ENCODE results near the gene SARM1.
A peak's percentile ranks its signal among the peaks of the same experiment; 100 is the strongest.

Gene SARM1

DNA sequence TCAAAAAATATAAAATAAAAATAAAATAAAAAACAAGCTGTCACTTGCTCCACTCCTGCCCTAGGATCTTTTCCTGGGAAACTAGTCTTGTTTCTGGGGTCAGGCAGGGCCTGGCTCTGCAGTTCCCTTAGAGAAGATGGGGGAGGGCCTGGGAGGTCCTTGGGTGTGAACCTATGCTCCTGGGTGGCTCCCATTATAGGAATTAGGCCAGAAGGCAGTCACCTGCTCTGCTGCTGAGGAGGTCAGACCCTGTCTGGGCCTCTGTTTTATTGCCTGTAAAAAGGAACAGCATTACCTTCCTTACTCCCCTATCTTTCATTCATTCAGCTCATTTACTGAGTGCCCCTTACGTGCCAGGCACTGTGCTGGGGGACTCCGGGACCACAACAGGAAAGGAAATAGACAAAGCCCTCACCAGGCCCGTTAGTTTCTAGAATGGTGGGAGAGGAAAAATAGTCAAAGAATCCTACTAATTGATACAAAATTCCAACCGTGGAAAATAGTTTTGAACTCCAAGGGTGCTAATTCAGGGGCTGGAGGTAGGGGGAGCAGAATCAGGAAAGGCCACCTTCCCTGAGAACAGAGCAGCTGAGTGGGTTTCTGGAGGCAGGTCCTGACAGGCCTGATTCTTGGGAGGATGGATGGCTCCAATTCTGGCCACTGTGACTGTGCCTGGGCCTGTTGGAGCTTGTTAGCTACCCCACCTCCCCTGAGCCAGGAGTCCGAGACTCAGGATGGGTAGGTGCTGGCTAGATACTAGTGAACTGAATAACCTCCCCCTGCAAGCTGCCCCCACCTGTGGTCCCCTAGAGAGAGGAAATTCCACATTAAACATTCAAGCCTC lies 35.9 kb downstream of the SARM1 start:
- ATAC-seq (ENCODE audit: low read depth) (peak; percentile 86), DNase-seq (ENCODE audit: low spot score) (peak; percentile 95)
- peaks cover 29% of the 10 kb centered on the region for H3K4me1 ChIP-seq (ENCODE audit: insufficient read depth, poor library complexity, severe bottlenecking)

DNA sequence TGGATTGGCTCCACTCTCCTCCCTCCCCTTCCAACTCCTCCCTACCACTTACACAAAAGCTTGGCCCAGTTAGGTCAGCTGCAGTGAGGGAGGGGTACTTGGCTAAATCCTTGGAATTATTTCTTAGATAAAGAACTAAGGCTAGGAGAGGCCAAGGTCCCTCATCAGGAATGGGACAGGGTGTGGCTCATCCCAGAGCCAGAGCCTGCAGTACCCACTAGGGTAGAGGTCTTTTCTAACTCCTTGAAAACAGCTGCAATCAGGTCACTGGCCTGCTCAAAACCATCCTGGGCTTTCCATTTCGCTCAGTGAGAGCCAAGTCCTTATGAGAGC lies 36.4 kb downstream of the SARM1 start:
- peak overlapping the region; percentile 82 for H3K27ac ChIP-seq (ENCODE audit: poor library complexity, severe bottlenecking)
- no peak overlapping the region for H3K4me3 ChIP-seq (ENCODE audit: severe bottlenecking)
- peaks cover 29% of the 10 kb centered on the region for H3K4me1 ChIP-seq (ENCODE audit: insufficient read depth, poor library complexity, severe bottlenecking)
- TF ChIP-seq, protein P1, sequence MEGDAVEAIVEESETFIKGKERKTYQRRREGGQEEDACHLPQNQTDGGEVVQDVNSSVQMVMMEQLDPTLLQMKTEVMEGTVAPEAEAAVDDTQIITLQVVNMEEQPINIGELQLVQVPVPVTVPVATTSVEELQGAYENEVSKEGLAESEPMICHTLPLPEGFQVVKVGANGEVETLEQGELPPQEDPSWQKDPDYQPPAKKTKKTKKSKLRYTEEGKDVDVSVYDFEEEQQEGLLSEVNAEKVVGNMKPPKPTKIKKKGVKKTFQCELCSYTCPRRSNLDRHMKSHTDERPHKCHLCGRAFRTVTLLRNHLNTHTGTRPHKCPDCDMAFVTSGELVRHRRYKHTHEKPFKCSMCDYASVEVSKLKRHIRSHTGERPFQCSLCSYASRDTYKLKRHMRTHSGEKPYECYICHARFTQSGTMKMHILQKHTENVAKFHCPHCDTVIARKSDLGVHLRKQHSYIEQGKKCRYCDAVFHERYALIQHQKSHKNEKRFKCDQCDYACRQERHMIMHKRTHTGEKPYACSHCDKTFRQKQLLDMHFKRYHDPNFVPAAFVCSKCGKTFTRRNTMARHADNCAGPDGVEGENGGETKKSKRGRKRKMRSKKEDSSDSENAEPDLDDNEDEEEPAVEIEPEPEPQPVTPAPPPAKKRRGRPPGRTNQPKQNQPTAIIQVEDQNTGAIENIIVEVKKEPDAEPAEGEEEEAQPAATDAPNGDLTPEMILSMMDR (IDR thresholded peaks at IDR 0.05; ENCODE audit: poor library complexity, severe bottlenecking) = no peak
- no peaks in the 10 kb centered on the region for H3K9me3 ChIP-seq (ENCODE audit: severe bottlenecking)
- ATAC-seq (ENCODE audit: low read depth) (no peak; the same call in 2 of the 3 replicates), DNase-seq (ENCODE audit: low spot score) (no peak)
- peaks cover 21% of the 10 kb centered on the region for H3K36me3 ChIP-seq (ENCODE audit: low read depth)
- no peaks in the 10 kb centered on the region for H3K27me3 ChIP-seq (ENCODE audit: insufficient read depth, poor library complexity, severe bottlenecking)

More for the DNA sequence above, 35.9 kb downstream of the SARM1 start:
- H3K4me3 ChIP-seq (ENCODE audit: severe bottlenecking) = no peak overlapping the region
- H3K9me3 ChIP-seq (ENCODE audit: severe bottlenecking) = no peaks in the 10 kb centered on the region
- peaks cover 27% of the 10 kb centered on the region for H3K36me3 ChIP-seq (ENCODE audit: low read depth)
- TF ChIP-seq, protein P1 (IDR thresholded peaks at IDR 0.05; ENCODE audit: poor library complexity, severe bottlenecking) = peak; percentile 61
- H3K27ac ChIP-seq (ENCODE audit: poor library complexity, severe bottlenecking) = peak overlapping the region; percentile 82
- H3K27me3 ChIP-seq (ENCODE audit: insufficient read depth, poor library complexity, severe bottlenecking) = no peaks in the 10 kb centered on the region

DNA sequence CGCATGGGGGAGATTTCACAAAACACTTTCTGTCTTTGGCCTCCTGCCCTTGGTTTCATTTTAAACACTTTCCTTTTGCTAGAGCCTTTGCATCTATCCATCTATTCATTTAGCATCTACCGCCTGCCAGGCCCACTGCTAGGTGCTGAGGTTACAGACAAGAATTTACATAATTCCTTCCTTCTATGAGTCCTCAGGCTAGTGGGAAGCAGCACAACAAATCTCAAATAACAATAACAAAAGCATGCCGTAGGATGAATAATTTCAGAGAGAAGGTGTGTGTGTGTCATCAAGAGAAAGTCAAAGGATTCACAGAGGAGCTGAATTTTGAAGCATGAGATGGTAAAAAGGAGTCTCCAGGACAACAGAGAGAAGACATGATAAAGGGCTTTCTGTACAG lies 40.6 kb downstream of the SARM1 start:
- H3K9me3 ChIP-seq (ENCODE audit: severe bottlenecking) = no peaks in the 10 kb centered on the region
- peaks cover 20% of the 10 kb centered on the region for H3K4me1 ChIP-seq (ENCODE audit: insufficient read depth, poor library complexity, severe bottlenecking)
- TF ChIP-seq, protein P1 (IDR thresholded peaks at IDR 0.05; ENCODE audit: poor library complexity, severe bottlenecking) = no peak
- H3K36me3 ChIP-seq (ENCODE audit: low read depth) = no peaks in the 10 kb centered on the region
- H3K27ac ChIP-seq (ENCODE audit: poor library complexity, severe bottlenecking) = no peak overlapping the region
- no peaks in the 10 kb centered on the region for H3K27me3 ChIP-seq (ENCODE audit: insufficient read depth, poor library complexity, severe bottlenecking)
- H3K4me3 ChIP-seq (ENCODE audit: severe bottlenecking) = no peak overlapping the region
- ATAC-seq (ENCODE audit: low read depth) (no peak), DNase-seq (ENCODE audit: low spot score) (no peak)

- H3K36me3 ChIP-seq (ENCODE audit: low read depth) = no peaks in the 10 kb centered on the region
- no peak for DNase-seq (ENCODE audit: low spot score)
- peaks cover 6% of the 10 kb centered on the region for H3K4me1 ChIP-seq (ENCODE audit: insufficient read depth, poor library complexity, severe bottlenecking)
- no peak for ATAC-seq (ENCODE audit: low read depth)
- H3K9me3 ChIP-seq (ENCODE audit: severe bottlenecking) = no peaks in the 10 kb centered on the region
- H3K27me3 ChIP-seq (ENCODE audit: insufficient read depth, poor library complexity, severe bottlenecking) = no peaks in the 10 kb centered on the region
- no peak overlapping the region for H3K4me3 ChIP-seq (ENCODE audit: severe bottlenecking)
- TF ChIP-seq, protein P1 (IDR thresholded peaks at IDR 0.05; ENCODE audit: poor library complexity, severe bottlenecking) = no peak
- no peak overlapping the region for H3K27ac ChIP-seq (ENCODE audit: poor library complexity, severe bottlenecking)
Observed at GRCh38 chr17:28413804-28414203, 42.3 kb downstream of the SARM1 start.

- ATAC-seq (ENCODE audit: low read depth) = no peak
- Histone ChIP-seq H3K9me3 (ENCODE audit: severe bottlenecking) (no peaks in the 10 kb centered on the region), H3K4me1 (ENCODE audit: insufficient read depth, poor library complexity, severe bottlenecking) (no peaks in the 10 kb centered on the region), H3K27me3 (ENCODE audit: insufficient read depth, poor library complexity, severe bottlenecking) (no peaks in the 10 kb centered on the region), H3K4me3 (ENCODE audit: severe bottlenecking) (no peak overlapping the region), H3K36me3 (ENCODE audit: low read depth) (no peaks in the 10 kb centered on the region), H3K27ac (ENCODE audit: poor library complexity, severe bottlenecking) (no peak overlapping the region)
- TF ChIP-seq, protein P1 (IDR thresholded peaks at IDR 0.05; ENCODE audit: poor library complexity, severe bottlenecking) = no peak
- no peak for DNase-seq (ENCODE audit: low spot score)
Observed at GRCh38 chr17:28415886-28416285, 44.4 kb downstream of the SARM1 start.

All from RWPE2 (cell line).